HG03457 (cell line): ENCODE measurements around the gene ASPDH.
"Not testable (repeated sequence)": the region's sequence is repeated elsewhere in the genome, so short reads cannot be mapped to it uniquely, and the experiment has no call there.

Experiments used
- ATAC-seq: cut with Tn5 transposase; IDR thresholded peaks from one replicate; pipeline ENCODE4 v1.9.1; 2021; ENCODE audit warnings: moderate number of reproducible peaks; ENCODE audit not compliant: unreplicated experiment

ASPDH gene

GRCh38 chr19:50548191-50549058, 34.7 kb upstream of the ASPDH start:
- ATAC-seq = no peak

GRCh38 chr19:50547385-50548190, 33.9 kb upstream of the ASPDH start:
- ATAC-seq = no peak

- ATAC-seq = no peak
These were observed 33.0 kb upstream of the ASPDH start for GRCh38 chr19:50546527-50547221.

GRCh38 chr19:50542943-50543342, 29.2 kb upstream of the ASPDH start:
- no peak for ATAC-seq

- no peak for ATAC-seq
These were observed 24.1 kb upstream of the ASPDH start for GRCh38 chr19:50537769-50538230.

GRCh38 chr19:50537306-50537685, 23.6 kb upstream of the ASPDH start:
- ATAC-seq = no peak

GRCh38 chr19:50536662-50537305, 23.1 kb upstream of the ASPDH start:
- ATAC-seq = no peak

GRCh38 chr19:50535672-50536187, 22.0 kb upstream of the ASPDH start:
- ATAC-seq = no peak

GRCh38 chr19:50534478-50534877, 20.8 kb upstream of the ASPDH start:
- ATAC-seq = no peak

GRCh38 chr19:50532952-50533351, 19.2 kb upstream of the ASPDH start:
- no peak for ATAC-seq

- ATAC-seq = no peak
These were observed 17.5 kb upstream of the ASPDH start for GRCh38 chr19:50531171-50531612.

- ATAC-seq = not testable (repeated sequence)
These were observed 14.3 kb upstream of the ASPDH start for GRCh38 chr19:50528052-50528451.

- ATAC-seq = no peak
These were observed 9.2 kb upstream of the ASPDH start for GRCh38 chr19:50522881-50523280.

- no peak for ATAC-seq
These were observed 7.2 kb upstream of the ASPDH start for GRCh38 chr19:50520822-50521465.

- ATAC-seq = no peak
These were observed 5.4 kb upstream of the ASPDH start for GRCh38 chr19:50519006-50519575.

- ATAC-seq = no peak
These were observed 4.6 kb upstream of the ASPDH start for GRCh38 chr19:50518091-50519005.

- ATAC-seq = no peak
These were observed 4.0 kb upstream of the ASPDH start for GRCh38 chr19:50517704-50518075.

GRCh38 chr19:50516964-50517703, 3.4 kb upstream of the ASPDH start:
- ATAC-seq = no peak
